NCI-H460 (cell line): Measurements from ENCODE around the gene KIF20B. TPM values are rescaled to one million over a fixed set of nuclear protein-coding genes. Genes with fewer than 3 reads are reported as not detected.
A peak's percentile ranks its signal among the peaks of the same experiment; 100 is the strongest.
"Not testable (repeated sequence)": the region's sequence is repeated elsewhere in the genome, so short reads cannot be mapped to it uniquely, and the experiment has no call there.

Experiments
- DNase-seq: peaks from one replicate; pipeline ENCODE4 v3.0.0-alpha.2; 2016; ENCODE audit warnings: low read depth; ENCODE audit errors: extremely low read depth
- total RNA-seq: library from RNA; depleted of rRNA; stranded (reverse); fragments of >200 nt; shearing (Covaris generic); gene quantifications from 2 replicates; pipeline ENCODE4 v1.2.3, GENCODE V29; 2014

Gene KIF20B
- total RNA-seq, 1 experiment from 2014 or later = 30.3 TPM

DNA sequence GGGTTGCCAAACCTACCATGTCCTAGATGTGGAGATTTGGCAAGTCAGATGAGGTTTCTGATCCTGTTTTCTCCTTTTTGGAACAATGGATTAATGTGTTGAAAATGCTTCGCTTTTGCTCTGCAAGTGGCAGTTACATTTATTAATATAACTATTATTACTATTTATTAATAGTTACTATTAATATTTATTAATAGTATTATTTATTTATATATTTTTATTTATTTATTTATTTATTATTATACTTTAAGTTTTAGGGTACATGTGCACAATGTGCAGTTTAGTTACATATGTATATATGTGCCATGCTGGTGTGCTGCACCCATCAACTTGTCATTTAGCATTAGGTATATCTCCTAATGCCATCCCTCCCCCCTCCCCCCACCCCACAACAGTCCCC lies 62.3 kb downstream of the KIF20B start:
- not testable (repeated sequence) for DNase-seq

DNA sequence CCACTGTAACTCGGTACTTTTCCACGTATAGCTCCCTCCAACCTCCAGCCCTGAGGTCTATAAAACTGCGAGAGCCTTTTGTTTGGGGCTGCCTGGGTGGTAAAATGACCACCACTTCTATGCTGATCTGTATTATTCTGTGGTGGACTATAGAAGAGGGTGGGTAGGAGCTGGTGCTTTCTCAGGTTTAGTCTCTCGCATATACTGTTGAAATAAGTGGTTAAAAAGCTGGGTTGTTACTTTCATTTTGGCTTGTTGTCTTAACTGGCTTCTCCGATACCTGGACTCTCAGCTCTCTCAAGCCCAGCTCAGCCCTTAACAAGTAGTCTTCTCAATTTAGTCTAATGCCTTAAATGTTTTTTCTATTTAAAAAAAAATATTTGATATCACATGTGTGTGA lies 70.3 kb downstream of the KIF20B start:
- DNase-seq = no peak

DNA sequence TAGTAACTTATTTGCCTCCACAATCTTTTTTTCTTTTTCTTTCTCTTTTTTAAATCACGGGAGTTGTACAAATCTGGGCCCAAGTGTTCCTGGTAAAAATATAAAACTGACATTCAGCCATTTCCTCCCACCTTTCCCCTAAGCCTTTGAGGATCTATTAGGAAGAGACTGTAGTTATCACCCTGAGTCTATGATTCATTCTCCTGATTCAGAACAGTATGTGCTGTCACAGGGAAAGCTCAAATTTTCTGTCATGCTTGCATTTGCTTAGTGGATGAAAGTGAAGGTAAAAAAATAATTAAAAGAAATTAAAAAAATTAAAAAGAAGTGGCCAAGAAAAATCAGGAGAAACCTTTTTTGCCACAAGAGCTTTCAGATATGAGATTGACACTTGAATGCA lies 71.7 kb downstream of the KIF20B start:
- no peak for DNase-seq

DNA sequence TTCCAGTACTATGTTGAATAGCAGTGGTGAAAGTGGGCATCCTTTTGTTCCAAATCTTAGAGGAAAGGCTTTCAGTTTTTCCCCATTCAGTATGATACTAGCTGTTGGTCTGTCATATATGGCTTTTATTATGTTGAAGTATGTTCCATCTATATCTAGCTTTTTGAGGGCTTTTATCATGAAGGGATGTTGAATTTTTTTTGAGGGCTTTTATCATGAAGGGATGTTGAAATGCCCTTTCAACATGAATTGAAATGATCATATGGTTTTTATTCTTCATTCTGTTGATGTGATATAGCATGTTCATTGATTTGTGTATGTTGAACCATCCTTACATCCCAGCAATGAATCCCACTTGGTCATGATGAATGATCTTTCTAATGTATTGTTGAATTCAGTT lies 75.3 kb downstream of the KIF20B start:
- DNase-seq = no peak

DNA sequence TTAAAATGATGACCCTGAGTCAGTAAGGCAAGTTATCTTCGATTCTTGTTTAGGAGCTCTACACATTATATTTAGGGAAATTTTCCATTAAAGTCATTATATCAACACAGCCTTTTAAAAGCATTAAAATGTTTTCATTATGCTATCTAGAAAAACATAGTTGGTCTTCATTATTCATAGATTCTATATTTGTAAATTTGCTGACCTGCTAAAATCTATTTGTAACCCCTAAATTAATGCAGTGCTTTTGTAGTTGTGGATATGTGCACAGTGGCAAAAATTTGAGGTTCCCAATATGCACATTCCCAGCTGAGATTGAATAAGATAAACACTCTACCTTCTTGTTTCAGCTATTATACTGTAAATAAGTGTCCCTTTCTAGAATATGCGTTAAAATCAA lies 81.1 kb downstream of the KIF20B start:
- DNase-seq = no peak

DNA sequence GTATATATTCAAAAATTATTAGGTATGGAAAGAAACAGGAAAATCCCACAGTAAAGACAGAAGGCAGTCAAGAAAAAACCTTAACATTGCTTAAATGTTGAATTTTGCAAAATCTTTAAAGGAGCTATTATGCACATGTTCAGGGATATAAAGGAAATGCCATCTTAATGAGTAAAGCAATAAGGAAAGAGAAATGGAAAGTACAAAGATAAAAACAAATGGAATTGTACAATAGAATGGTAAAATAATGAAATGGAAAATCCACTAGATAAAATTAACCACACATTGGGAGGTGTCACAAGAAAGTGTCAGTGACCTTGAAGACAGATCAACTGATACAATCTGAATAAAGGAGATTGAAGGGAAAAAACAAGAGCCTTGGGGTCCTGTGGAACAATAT lies 82.0 kb downstream of the KIF20B start:
- DNase-seq = no peak

DNA sequence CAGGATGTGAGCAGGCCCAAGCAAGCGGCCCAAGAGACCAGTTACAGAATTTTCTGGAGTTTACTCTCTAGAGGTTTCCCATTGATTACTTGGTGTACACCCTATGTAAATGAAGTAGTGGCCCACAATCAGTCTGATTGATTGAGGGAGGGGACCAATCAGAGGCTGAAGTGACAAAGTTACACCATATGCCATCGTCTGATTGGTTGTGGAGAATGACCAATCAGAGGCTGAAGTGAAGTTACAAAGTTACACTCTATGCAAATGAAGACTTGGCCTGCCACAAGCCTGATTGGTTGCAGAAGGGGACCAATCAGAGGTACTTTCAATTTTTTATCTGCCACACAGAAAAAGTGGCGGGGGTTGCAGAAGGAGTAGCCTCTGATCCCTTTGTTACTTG lies 83.7 kb downstream of the KIF20B start:
- DNase-seq = no peak

DNA sequence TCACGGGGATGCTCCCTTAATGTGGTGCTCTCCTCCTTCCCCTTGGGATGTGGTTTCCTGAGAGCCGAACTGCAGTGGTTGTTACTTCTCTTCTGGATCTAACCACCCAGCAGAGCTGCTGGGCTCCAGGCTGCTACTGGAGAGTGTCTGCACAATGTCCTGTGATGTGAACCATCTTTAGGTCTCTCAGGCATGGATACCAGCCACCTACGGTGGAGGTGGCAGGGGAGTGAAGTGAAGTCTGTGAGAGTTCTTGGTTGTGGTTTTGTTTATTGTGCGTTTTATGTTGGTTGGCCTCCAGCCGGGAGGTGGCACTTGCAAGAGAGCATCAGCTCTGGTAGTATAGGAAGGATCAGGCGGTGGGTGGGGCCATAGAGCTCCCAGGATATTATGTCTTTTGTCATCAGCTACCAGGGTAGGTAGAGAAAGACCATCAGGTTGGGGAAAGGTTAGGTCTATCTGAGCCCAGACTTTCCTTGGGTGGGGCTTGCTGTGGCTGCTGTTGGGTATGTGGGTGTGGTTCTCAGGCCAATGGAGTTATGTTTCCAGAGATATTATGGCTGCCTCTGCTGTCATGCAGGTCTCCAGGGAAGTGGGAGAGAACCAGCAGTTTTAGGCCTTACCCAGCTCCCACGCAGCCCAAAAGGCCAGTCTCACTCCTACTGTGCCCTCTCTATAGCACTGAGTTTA lies 87.9 kb downstream of the KIF20B start:
- DNase-seq = no peak

DNA sequence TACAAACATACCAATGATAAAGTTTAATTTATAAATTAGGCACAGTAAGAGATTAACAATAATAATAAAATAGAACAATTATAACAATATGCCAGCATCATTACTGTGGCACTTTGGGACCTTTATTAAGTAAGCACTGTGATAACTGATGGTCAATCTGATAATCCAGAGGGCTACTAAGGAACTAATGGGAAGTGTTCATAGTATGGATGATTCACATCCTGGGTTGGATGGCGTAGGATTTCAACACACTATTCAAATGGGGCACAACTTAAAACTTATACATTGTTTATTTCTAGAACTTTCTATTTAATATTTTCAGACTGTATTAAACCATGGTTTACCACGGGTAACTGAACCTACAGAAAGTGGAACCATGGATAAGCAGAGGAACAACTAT lies 90.8 kb downstream of the KIF20B start:
- no peak for DNase-seq

DNA sequence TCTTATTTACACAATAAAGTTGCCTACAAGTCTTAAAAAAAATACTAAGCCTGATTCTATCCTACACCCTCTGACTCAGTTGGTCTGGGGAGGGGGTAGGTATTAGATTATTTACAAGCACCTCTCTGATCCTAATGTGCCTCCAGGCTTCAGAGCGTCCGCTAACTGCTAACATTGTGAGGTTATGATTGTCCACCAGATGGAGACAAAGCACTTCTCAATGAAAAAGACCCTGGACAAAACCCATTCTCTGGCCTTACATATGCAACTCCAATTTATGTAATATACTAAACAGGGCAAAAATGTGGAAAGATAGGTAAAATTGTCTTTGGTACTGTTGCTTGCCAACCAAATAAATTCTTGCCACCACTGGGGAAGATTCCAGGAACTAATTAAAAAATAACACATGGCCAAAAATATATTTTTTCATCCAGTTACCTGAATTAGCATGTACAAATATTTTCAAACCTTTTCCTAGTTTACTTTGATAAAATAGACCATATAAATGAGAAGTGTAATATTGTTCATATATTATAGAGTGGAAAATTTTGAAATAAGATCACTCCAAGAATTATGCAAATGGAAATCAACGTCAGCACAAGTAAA lies 92.4 kb downstream of the KIF20B start:
- DNase-seq = peak; percentile 74

DNA sequence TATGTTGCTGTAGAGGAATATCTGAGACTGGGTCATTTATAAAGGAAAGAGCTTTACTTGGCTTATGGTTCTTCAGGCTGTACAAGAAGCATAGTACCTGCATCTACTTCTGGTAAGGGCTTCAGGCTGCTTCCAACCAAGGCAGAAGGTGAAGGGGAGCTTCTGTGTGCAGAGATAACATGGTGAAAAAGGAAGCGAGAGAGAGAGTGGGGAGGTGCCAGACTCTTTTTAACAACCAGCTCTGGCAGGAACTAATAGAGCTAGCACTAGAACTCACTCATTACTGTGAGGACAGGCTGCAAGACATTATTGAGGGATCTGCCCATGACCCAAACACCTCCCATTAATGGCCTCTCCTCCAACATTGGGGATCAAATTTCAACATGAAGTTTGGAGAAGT lies 94.5 kb downstream of the KIF20B start:
- DNase-seq = no peak

DNA sequence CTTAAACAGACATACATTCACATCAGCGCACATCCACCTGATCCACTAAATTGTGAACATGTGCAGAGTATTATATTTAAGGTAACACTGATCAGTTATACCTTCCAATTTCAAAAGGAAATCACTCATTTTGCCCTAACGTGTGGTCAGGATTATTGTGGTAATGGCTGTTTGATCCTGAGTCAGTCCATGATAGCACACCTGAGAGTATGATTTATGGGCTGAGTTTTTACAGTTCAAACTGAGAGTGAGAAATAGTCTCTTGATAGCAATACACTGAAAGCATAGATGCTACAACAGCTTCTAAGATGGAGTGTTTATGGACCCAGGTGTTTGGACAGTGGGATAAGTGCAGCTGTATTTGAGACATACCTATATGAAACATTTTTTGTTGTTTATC lies 96.7 kb downstream of the KIF20B start:
- DNase-seq = no peak

DNA sequence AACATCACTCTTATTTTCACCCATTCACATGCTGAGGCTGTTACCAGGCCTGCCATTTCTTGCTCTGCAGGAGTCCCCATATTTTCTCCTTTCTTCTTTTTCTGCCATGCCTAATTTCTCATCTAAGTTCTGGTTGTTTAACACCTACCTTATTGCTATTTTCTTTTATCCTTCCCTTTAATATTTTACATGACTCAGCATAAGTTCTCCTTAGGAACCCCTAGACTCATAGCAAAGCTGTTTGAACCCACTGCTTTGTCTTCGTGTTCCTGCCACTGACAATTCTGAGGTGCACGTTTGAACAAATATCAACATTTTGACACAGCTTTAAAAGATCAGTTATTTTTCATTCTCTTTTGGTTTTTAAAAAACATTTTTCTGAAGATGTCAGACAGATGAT lies 98.2 kb downstream of the KIF20B start:
- no peak for DNase-seq

DNA sequence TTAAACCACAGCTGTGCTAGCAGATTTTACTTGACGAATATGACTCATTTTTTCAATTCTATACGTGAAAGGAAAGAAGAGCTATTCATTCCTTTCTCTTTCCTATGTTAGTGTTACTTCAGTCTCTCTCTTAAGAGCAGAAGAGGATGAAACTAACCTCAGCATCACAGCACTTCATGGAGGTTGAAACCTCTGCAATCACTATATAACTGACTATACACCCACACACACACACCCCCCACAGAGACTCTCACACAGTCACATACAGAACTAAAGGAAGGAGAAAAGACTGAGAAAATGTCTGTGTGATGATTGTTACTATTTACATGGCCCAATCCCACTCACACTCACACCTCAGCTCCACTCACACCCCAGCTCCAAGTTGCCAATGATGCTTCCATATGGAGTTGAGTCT lies 104.2 kb downstream of the KIF20B start:
- DNase-seq = no peak

DNA sequence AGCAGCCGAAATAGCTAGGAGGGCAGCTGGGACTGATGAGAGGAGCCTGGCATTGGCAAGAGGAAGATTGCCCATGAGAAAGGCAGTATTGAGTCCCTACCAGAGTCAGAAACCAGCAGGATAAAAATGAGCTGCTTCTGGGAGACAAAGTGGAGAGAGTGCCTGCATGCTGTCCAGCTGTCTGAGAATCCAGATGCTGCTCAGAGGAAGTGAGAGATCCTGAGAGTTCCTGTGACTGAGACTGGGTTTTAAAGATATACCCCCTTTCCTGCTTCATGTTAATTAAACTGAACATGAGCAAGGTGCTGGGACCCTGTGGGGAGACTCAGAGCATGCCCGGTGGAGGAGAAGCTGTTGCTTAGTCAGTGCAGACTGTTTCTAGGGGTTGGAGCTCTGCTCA lies 107.5 kb downstream of the KIF20B start:
- DNase-seq = no peak

DNA sequence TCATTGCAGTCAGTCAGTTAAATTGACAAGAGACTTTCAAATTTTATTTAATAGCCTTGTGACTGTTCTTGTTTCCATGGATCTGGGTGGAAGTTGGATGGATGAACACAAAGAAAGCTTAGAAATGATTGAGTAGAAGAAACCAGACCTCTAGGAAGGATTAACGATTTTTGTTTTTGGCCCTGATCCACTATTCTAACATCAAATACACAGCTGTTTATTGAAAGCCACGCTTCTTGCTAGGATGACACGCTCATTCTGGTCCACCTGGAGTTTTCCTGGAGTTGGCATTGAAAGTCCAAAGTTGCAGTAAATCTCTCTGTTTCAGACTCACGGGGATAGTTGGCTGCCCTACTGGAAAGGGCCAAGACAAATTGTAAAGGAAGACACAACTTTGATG lies 108.4 kb downstream of the KIF20B start:
- no peak for DNase-seq

DNA sequence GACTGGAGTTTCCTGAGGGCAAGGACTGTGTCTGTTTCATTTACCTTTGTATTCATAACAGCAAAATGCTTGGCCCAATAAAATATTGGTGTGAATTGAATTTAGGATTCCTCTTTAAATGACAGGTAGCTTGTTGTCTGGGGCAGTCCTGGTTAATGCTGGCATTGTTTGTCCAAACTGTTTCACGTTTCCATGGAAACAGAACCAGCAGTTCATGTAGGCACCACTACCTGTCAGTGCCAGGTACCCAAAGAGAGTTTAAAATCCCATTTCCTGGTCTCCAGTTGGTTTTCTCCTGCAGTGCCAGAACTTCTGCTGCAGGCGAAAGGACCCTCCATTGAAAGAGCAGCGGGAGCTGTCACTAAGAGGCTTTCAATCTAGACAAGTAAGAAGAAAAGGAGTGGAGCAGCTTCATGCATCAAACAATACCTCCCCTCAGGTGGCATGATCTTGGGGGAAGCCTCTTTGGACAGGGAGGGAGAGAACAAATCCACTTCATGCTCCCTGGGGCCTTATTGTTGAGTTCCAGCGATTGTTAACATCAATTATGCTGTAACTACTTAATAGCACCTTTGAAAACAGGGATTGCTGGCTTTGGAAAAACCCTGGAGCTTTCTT lies 109.6 kb downstream of the KIF20B start:
- no peak for DNase-seq

DNA sequence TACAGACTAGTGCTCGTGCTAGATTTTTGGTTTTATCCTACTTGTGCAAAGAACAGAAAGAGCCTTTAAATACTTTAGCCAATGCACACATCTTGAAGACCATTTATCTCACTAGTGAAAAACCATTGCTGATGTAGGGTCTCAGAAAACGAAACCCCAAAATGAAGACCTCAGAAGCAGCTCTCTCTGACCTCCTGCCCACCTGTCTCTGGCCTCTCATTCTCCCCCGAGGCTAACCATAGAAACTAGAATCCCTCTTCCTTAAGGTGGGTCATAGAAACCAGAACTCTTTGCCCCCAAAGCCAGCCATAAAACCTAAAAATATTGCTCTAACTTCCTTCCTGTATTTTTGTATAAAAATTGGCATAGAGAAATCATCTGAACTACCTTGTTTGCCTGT lies 112.2 kb downstream of the KIF20B start:
- DNase-seq = no peak

DNA sequence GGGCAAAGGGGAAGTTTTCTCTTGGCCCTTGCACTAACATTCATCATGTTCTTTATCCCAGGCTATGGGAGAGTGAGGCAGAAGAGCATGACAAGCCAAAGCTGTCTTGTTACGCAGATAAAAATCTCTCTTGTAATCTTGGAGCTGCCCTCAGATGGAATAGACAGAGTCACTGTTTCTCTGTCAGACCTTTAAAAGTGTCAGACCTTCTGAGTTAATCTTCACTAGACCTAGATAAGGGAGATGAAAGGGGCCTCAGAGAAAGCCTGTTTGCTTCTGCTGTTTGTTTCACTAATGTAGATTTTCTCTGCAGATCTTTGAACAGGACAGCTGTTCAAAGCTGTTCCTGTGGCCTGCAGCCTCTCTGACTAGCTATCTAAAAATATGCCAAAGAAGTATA lies 112.9 kb downstream of the KIF20B start:
- no peak for DNase-seq

DNA sequence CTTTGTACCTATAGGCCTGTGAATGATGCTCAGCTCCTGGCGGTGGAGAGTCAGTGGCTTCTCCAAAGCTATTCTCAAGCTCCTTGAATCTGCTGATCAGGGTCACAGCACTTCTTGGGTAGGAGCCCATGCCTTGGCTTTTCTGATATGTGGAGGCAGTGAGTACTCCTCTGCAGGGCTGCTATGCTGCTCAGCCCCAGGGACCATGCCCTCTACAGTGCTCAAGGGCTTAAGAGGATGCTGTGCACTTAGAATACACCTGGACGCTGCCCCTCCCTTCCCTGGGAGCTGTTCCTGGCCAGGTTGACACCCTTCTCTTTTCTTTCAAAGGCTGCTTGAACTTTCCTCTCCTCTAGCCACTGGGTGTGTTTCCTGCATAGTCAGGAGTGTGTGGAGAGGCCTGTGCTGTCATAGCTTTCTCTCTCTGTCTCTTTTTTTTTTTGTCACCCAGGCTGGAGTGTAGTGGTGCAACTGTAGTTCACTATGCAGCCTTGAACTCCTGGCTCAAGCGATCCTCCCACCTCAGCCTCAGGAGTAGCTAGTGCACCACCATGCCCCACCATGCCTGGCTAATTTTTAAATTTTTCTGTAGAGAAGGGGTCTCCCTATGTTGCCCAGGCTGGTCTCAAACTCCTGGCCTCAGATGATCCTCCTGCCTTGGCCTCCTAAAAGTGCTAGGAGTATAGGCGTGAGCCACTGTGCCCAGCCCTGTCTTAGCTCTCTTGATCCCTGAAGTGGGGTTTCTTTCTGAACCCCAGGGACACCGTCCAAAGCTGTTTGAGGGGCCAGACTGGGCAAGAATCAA lies 113.9 kb downstream of the KIF20B start:
- no peak for DNase-seq

DNA sequence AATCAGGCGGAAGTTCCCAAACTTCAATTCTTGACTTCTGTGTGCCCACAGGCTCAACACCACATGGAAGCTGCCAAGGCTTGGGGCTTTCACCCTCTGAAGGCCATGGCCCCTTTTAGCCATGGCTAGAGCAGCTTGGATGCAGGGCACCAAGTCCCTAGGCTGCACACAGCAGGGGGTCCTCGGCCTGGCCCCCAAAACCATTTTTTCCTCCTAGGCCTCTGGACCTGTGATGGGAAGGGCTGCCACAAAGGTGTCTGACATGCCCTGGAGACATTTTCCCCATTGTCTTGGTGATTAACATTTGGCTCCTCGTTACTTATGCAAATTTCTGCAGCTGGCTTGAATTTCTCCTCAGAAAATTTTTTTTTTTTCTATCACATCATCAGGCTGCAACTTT lies 117.6 kb downstream of the KIF20B start:
- not testable (repeated sequence) for DNase-seq
